Left ventricle myocardium superior (tissue), 1 donor: ENCODE results near the gene MBD3. TPM values are rescaled to one million over a fixed set of nuclear protein-coding genes. Genes with fewer than 3 reads are reported as not detected.

Source experiments
- ATAC-seq: fragments of 200-7000 bp; cut with Tn5 transposase; one replicate; pipeline ENCODE4 v1.9.1; 2020; ENCODE audit warnings: mild to moderate bottlenecking, moderate library complexity
- DNase-seq: peaks from one replicate; pipeline ENCODE4 v3.0.0-alpha.2; 2020
- intact Hi-C: fragments of 100-400 bp; cut with micrococcal nuclease; formaldehyde crosslinking; loops from one replicate; pipeline ENCODE4 v1.11.0; 2022
- total RNA-seq: library from RNA; stranded (reverse); fragmentation: NEBNext Ultra II Directional; extraction: Animal tissue kit (Norgen Biotek cat#: 25700); gene quantifications from one replicate; pipeline ENCODE4 v1.2.1, GENCODE V29; 2021
- donor health status: DM: no; HTN: yes; CAD: no; lungs with severe emphysema.

Gene MBD3
- total RNA-seq, 1 donor from 2014 or later = 59.0 TPM

DNA sequence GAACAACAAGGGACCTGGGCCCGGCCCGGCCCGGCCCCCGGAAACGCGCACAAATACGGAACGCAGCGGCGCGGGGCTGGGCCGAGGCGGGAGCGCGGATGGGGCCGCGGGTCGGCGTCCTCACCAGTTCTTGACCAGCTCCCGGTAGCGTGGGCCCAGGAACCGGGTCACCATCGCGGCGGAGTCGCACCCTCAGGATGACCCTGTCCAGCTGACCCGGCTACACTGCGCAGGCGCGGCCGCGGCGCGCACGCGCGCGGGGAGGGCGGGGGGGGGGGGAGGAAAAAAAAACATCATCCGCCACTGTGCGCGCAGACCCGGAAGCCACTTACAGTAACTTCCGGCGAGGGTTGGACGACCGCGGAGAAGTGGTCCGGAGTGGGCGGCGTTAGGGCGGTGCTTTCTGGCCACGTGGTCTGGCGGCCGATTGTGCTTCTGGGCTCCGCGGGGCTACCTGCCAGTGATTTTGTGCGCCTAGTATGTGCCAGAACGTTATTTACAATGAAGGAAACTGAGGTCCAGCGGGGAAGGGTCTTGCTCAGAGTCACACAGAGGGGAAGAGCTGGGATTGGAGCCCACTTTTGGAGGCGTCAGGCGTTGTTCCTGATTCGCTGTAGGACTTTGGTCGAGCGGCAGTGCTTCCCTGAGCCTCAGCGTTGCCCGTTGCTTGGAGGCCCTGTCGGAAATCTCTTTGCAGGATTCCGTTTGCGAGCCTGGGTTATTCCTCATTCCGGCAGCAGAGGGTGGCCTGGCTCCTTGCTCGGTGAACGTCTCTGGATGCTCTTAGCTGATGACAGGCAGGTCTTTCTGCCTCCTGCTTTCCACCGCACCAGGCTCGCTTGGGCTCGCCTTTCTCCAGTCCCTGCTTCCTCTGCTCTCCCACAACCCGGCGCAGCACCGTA lies 12.8 kb upstream of the MBD3 start, which contains the start of gene UQCR11:
Gene UQCR11 (minus strand): TSS at position 227 of the 902 bp plus-strand sequence. CDS start 53 bp downstream, at position 174.
- ATAC-seq = peak; percentile 96
- peak; percentile 97 for DNase-seq
- intact Hi-C loops = no loop called here

DNA sequence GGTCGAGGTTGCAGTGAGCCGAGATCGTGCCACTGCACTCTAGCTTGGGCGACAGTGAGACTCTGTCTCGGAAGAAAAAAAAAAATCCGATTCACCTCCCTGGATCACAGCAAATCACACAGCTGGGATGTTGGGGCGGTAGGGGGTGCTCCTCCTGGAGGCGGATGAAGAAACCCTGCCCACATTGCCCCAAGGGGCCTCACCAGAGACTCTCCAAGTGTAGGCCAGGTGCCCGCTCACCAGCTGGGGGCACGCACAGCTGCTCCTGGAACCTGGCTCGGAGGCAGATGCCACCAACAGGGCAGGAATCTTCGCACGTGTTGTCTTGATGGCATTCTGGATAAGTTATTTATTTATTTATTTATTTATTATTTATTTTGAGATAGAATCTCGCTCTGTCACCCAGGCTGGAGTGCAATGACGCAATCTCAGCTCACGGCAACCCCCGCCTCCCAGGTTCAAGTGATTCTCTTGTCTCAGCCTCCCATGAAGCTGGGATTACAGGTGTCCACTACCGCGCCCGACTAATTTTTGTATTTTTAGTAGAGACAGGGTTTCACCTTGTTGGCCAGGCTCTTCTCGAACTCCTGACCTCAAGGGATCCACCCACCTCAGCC lies 9.5 kb upstream of the MBD3 start:
- DNase-seq (no peak), ATAC-seq (no peak)
- intact Hi-C loops = no loop called here

DNA sequence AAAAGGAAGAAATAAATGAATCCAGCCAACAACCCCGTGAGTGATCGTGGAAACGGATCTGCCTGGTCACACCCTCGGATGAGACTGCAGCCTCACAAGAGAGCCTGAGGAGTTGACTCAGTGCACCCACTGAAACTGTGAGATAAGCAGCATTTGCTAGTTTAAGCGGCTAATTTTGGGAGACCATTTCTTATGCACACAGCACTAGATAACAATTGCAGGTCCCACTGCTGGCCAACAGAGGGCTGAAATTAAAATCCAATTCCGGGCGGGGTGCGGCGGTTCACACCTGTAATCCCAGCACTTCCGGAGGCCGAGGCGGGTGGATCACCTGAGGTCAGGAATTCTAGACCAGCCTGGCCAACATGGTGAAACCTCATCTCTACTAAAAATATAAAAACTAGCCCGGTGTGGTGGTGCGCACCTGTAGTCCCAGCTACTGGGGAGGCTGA lies 9.0 kb upstream of the MBD3 start:
- ATAC-seq = no peak
- DNase-seq = no peak
- intact Hi-C loops = no loop called here

DNA sequence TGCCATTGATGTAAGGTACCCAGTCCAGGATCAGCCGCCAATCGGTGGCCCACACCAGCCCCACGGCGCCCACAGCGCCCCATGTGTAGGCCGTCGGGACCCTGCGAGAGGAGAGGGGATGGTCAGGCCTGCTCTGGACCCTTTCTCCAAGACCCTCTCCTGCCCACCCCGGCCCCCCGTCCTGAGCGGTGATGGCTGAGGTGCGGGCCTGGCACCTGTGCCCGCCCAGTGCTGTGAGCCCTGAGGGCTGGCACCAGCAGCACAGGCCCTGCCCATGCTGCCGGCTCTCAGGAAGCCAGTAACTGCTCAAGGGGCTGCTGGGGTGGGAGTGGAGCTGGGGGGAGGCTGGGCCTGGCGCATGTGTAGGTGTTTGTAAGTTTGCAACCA lies 6.8 kb upstream of the MBD3 start:
- intact Hi-C loops = no loop called here
- DNase-seq = no peak
- ATAC-seq = no peak

DNA sequence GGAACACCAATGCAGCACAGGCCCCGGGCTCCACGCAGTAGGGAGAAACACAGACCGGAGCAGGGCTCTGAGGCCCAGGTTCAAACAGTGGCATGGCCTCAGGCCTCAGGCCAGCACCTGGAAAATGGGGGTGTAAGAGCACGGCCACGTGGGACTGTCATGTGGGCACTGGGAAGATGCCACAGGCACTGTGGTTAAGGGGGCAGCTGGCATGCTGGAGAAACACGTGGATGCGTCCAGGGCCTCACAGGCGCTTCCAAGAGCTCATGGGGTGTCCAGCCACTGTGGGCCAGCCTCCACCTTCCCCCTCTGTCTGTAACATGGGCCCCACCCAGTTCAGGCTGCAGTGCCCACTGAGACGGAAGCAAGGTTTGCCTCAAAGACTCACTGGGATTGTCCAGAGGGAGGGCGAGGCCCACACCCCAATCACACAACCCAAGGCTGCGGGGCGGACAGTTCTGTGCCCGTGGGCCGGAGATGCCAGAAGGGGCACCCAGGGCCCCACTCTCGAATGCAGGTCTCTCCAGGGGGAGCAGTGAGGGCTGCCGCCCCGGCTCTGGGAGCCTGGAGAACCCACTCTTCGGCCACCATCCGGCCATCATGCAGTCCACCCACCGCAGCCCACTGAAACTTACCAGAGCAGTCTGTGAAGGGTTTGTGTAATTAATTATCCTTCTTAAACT lies 6.3 kb upstream of the MBD3 start:
- intact Hi-C loops = no loop called here
- ATAC-seq (no peak), DNase-seq (no peak)

DNA sequence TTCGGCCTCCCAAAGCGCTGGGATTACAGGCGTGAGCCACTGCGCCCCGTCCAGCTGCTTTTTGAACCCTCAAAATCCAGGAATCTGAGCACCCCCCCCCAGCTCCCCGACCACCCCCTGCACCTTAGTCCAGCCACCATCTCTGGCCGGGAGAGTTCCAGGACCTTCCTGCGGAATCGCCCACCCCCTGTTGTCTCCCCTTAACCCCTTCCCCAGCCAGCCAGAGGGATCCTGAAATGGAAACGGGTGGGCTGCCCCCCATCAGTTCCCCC lies 772 bp upstream of the MBD3 start:
- ATAC-seq = no peak
- intact Hi-C loops = no loop called here
- DNase-seq = no peak

DNA sequence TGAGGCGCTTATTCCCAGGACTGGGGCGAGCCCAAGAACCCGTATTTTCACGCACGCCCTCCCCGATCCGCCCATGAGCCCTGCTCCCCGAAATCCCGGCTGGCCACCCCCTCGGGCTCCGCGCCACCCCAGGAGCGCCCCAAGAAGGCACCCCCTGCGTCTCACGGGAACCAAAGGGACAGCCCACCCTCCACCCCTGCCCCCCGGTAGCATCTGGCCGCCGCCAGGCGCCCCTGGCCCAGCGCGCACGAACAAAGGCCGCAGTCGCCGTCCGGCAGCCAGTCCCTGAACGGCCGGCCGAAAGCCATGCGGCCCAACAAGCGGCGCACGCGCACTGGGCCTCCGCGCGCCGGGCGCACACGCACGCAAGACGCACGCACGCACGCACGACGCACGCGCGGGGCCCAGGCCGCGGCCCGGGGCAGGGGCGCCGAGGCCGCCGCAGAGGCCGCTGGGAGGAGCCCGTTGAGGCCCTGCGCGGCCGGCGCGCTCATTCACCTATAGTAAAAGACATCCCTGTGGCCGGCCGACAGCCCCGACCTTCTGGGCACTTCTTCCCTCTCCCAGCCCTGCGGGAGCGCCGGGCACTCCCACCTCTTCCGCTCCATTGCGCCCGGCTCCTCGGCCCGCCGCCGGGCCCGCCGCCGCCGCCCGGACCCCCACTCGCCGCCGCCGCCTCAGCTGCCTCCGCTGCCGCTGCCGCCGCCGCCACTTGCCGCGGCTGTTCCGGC lies 476 bp downstream of the MBD3 start:
- DNase-seq (peak; percentile 95), ATAC-seq (peak; percentile 85)
- intact Hi-C loops = no loop called here

DNA sequence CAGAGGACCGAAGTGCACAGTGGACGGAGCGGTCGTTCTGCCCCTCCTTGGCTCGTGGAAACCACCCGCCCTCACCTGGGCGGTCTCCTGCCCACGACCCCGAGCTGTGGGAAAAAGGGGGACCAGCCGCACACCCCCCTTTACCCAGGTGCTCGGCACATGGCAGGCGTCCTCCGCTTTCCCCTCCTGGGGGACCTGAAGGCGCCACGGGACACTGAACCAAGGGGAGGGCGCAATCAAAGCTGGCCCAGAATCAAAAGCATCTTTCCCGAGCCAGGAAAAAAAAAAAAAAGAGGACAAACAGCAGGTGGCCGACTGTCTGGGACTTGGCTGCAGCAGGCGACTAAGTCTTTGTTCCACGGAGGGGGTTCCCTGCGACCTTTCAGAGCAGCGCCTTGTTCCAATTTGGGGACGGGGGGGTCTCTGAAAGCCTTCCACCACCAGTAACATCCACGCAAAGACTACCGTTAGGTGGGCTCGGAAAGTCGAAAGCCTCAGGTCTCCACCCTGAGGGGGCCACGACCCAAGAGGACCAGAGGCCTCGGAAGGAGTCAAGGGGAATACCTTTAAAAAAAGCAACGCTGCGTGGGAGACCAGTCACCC lies 1.1 kb downstream of the MBD3 start:
- ATAC-seq (no peak), DNase-seq (no peak)
- intact Hi-C loops = no loop called here

DNA sequence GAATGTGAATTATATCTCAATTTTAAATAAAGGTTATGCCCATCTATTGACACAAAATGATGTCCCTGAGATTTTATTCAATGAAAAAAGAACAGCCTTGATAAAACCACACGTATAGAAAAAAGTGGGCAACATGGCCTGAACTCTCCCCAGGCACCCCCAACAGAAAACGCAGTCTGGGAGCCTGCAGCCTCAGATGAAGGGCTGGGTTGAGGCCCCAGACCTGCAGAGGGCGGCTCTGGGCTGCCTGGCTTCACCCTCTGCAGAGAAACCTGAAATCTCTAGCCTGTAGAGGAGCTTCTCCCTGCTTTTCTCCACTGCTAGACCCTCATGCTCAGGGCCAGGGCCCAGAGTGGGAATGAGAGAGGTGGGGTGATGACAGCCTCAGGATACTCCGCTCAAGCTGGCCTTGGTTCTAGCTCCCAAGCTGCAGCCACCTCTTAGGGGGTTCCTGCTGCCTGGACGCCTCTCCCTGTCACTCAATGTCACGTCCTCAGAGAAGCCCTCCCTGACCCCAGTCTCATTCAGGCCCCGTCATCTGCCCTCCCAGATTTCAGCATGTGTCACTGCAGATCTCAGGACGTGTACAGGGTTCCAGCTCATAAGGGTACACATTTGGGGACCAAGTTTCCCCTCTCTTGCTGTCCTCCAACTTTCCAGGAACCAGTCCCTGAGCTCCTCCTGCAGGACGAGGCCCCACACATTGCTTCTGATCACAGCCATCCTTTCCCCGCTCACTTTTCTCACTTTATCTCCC lies 1.8 kb downstream of the MBD3 start:
- intact Hi-C loops = no loop called here
- DNase-seq (no peak), ATAC-seq (no peak)

DNA sequence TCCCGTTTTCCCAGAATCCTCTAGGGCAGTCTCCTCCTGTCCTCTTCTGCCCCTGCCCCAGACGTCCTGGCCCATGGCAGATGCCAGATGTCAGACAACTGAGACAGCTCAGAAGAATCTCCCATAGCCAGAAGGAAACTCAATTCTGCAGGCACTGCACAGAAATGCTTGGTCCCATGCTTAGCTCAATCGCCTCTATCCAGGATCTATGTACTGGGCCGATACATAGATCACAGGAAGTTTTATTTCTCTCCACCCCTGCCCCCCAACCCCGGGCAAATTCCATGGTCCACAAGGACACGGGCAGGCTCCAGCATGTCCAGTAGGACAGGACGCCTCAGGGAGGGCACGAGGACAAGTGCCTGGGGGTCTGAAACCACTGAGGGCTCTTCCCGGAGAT lies 4.8 kb downstream of the MBD3 start:
- DNase-seq (no peak), ATAC-seq (no peak)
- intact Hi-C loops = no loop called here

DNA sequence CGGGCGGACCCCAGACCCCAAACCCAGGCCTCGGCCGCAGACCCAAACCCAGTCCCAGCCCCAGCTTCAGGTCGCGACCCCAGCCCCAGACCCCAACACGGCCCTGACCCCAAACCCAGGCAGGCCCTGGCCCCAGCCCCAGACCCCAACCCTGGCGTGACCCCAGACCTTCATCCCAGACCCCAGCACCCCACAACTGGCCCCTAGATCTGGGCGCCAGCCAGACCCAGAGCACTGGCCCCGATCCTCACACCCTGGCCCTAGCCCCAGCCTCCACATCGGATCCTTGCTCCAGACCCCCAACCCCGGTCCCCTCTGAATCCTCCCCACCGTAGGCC lies 7.5 kb downstream of the MBD3 start:
- intact Hi-C loops = no loop called here
- no peak for DNase-seq
- no peak for ATAC-seq

DNA sequence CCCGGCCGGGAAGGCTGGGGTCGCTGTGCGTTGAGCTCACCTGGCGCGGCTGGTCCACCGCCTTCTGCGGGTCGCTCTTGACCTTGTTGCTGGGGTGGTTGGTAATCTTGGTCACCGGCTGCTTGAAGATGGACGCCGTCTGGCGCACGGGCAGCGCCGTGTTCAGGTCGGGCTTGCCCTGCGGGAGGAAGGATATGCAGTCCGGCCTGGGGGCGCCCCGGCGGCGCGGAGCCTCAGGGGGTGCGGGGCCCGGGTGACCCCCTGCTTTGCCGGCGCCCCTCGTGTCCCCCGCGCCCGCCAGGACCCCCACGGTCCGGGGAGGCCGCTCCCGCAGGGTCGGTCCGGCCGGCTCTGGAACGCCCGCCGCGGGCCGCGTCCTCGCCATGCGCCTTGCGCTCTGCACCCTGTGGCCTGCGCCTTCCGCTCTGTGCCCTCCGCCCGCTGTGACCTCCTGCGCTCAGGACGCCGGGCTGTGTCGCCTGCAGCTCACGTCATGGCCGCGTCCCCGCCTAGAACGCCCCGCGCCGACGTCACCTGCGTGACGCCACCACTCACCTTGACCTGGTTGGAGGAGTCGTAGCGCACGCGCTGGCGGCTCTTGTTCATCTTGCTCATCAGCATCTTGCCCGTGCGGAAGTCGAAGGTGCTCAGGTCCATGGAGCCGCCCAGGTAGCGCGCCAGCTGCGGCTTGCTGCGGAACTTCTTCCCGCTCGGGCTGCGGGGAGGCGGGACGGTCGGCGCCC lies 8.0 kb downstream of the MBD3 start:
- ATAC-seq (peak; percentile 40), DNase-seq (no peak)
- intact Hi-C loops = no loop called here

DNA sequence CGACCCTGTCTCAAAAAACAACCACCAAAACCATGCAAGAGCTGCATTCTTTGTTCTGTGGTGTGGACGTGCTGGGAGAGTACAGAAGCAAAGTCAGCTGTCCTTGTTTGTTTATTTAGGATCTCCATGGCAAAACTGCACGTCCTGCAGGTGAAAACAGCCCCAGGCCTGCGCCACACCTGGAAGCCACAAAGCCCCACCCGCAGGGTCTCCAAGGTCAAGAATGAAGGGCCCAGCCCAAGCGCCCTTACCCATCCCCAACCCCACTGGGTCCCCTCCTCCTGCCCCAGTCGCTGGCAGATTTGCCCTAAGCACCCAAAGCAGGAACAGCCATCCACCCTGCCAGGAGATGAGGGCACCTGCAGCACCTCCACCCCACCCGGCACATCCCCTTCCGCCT lies 10.5 kb downstream of the MBD3 start:
- intact Hi-C loops = no loop called here
- DNase-seq (no peak), ATAC-seq (no peak)

DNA sequence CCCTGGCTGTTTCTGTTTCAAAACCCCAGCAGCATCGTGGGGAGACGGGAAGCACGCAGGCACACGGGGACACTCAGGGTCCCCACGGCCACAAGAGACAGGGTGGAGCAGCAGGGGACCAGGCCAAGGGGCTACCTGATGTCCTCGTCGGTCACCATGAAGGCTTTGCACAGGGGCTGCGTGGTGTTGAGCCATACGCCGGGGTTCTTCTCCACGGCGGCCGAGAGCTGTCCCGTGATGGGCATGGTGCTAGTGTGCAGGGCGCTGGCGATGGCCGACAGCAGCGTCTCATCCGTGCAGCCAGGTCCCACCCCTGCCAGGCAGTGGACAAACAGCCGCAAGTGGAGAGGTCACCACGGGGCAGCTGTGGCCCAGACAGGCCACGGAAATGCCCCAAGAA lies 11.7 kb downstream of the MBD3 start:
- no peak for DNase-seq
- intact Hi-C loops = no loop called here
- ATAC-seq = no peak

DNA sequence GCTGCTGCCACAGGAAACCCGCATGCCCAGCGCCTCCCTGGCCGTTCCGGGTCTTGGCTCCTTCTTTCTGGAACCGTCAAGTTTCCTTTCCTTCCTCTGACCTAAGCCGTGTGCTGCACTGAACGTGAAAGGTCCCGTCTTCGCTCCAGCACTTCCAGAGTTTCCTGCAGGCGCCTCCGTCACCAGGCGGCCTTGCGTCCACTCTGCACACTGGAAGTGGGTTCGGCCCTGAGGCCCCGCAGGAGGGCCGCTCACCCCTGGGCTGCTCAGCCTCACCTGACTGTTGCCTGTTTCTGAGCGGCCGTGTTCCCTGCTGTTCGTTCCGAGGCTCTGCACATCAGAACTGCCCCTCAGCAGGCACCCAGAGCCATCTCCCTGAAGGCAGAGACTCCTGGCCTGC lies 12.3 kb downstream of the MBD3 start:
- ATAC-seq (no peak), DNase-seq (no peak)
- intact Hi-C loops = no loop called here

DNA sequence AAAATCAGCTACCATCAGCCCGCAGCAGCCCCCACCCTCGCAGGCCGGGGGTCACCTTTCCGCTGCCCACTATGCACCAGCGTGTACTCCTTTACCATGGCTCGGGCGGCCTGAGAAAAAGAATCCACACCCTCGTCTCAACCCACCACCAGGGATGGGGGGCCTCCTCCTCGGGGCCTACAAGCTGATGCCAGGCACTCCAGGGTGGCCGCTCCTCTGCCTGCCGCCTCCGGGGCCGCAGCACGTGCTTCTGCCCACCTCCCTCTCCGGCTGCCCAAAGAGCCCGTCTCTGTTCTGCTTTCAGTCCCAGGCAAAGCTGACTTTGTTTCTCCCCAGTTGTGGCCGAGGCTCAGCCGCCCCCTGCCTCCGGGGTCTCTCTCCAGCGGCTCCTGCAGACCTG lies 13.4 kb downstream of the MBD3 start:
- ATAC-seq (no peak), DNase-seq (no peak)
- intact Hi-C loops = no loop called here

DNA sequence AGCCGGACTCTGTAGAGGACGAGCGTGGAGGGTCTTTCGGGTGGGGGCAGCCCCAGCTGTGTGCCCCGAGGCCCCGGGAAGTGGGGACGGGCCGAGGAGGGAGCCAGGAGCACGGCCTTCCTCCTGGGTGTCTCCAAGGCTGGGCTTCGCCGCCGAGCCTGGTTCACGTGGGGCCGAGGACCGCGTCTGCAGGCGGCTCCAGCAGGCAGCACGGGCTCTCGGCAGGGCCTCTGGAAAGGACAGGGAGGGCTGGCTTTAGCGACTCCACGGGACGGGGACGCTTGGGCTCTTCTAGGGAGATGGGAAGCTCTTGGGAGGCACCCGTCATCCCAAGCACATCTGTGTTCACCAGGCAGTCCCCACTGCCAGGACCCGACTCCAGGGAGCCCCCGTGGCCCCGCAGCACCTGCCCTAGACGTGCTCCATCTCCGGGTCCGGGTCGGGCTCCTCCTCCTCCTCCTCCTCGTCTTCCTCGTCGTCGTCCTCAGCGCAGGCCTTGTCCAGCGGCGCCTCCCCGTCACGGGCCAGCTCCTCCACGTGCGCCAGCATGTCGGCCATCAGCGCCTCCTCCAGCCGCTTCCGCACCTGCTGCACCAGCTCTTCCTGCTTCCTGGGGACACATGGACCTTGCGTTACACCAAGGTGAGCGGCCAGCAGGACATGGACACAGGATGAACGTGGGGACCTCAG lies 14.6 kb downstream of the MBD3 start:
- intact Hi-C loops = no loop called here
- DNase-seq = no peak
- ATAC-seq = peak; percentile 34
